IMR-90 (cell line): ENCODE data around the gene MLX.

ENCODE experiments used
- BHLHE40 ChIP-seq: fragments of 150-350 bp; IDR thresholded peaks from 2 replicates; pipeline ENCODE4 v1.6.1; 2016; ENCODE audit warnings: mild to moderate bottlenecking, low read depth, low read length
- CEBPB ChIP-seq: IDR thresholded peaks from 2 replicates; pipeline ENCODE4 v1.6.1; 2012; ENCODE audit warnings: low read depth, low read length, improper control_type of control experiment
- CHD1 ChIP-seq: IDR thresholded peaks from 2 replicates; pipeline ENCODE4 v1.6.1; 2012; ENCODE audit warnings: low read depth, low read length, improper control_type of control experiment
- CTCF ChIP-seq: conservative IDR thresholded peaks from 2 replicates; pipeline ENCODE4 v1.5.1; 2012; ENCODE audit warnings: mild to moderate bottlenecking, low read depth, low read length, improper control_type of control experiment
- FOS ChIP-seq: fragments of 150-350 bp; IDR thresholded peaks from 2 replicates; pipeline ENCODE4 v1.6.1; 2016; ENCODE audit warnings: low read depth, low read length
- MAFK ChIP-seq: IDR thresholded peaks from 2 replicates; pipeline ENCODE4 v1.6.1; 2012; ENCODE audit warnings: low read depth, low read length, improper control_type of control experiment
- MAZ ChIP-seq: IDR thresholded peaks from 2 replicates; pipeline ENCODE4 v1.6.1; 2012; ENCODE audit warnings: low read depth, mild to moderate bottlenecking, low read length, improper control_type of control experiment, moderate library complexity, borderline replicate concordance
- MXI1 ChIP-seq: IDR thresholded peaks from 2 replicates; pipeline ENCODE4 v1.6.1; 2012; ENCODE audit warnings: low read depth, mild to moderate bottlenecking, low read length, moderate library complexity, borderline replicate concordance
- NFE2L2 ChIP-seq: fragments of 150-350 bp; IDR thresholded peaks from 2 replicates; pipeline ENCODE4 v1.6.1; 2016; ENCODE audit warnings: low read depth, mild to moderate bottlenecking, low read length
- POLR2A ChIP-seq: IDR thresholded peaks from 2 replicates; pipeline ENCODE4 v1.6.1; 2012; ENCODE audit warnings: mild to moderate bottlenecking, low read depth, low read length
- RAD21 ChIP-seq: IDR thresholded peaks from 2 replicates; pipeline ENCODE4 v1.6.1; 2012; ENCODE audit warnings: low read length, improper control_type of control experiment
- SMC3 ChIP-seq: fragments of 150-350 bp; IDR thresholded peaks from 2 replicates; pipeline ENCODE4 v1.6.1; 2016; ENCODE audit warnings: low read depth, mild to moderate bottlenecking, antibody characterized with exemption, low read length, moderate library complexity
- TF ChIP-seq, protein P1 (sequence below): fragments of 150-350 bp; IDR thresholded peaks from 2 replicates; pipeline ENCODE4 v1.6.1; 2017; ENCODE audit warnings: mild to moderate bottlenecking, antibody characterized with exemption, low read length, low read depth

GRCh38 chr17:42559075-42559474 is 7.8 kb upstream of the MLX start:
- TF ChIP-seq CTCF (no peak), MAFK (no peak), BHLHE40 (no peak), POLR2A (no peak), MXI1 (no peak), MAZ (no peak), SMC3 (no peak), RAD21 (no peak), FOS (no peak), CEBPB (no peak), NFE2L2 (no peak), CHD1 (no peak)
- TF ChIP-seq, protein P1, sequence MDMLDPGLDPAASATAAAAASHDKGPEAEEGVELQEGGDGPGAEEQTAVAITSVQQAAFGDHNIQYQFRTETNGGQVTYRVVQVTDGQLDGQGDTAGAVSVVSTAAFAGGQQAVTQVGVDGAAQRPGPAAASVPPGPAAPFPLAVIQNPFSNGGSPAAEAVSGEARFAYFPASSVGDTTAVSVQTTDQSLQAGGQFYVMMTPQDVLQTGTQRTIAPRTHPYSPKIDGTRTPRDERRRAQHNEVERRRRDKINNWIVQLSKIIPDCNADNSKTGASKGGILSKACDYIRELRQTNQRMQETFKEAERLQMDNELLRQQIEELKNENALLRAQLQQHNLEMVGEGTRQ: no peak
